ENCODE results near the gene PHAF1. TPM values are rescaled to one million over a fixed set of nuclear protein-coding genes. Genes with fewer than 3 reads are reported as not detected.

PHAF1 gene
- total RNA-seq, 1 donor from 2014 or later, result 24.6 TPM

DNA sequence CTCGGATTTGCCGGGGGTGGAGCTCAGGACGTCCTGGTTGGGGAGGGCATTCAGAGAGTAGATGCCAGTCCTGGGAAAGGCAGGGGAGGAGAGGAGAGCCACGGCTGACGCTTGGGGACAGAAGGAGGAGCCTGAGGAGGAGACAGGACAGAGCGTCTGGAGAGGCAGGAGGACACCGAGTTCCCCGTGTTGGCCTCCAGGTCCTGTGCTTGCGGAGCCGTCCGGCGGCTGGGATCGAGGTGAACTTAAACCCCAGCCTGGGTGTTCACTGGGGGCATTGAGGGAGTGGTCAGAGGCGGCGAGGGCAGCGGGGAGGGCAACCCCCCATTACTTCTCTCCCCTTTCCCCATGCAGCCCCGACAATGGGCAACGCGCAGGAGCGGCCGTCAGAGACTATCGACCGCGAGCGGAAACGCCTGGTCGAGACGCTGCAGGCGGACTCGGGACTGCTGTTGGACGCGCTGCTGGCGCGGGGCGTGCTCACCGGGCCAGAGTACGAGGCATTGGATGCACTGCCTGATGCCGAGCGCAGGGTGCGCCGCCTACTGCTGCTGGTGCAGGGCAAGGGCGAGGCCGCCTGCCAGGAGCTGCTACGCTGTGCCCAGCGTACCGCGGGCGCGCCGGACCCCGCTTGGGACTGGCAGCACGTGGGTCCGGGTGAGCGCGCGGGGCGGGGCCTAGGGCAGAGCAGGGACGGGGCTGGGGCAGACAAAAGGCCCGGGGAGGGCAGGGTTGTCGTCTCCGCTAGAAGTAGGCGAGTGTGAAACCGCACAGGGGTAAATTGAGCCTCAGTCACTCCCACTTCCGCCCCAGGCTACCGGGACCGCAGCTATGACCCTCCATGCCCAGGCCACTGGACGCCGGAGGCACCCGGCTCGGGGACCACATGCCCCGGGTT is 64.3 kb downstream of the PHAF1 start:
- Histone ChIP-seq H3K4me3 (ENCODE audit: low read depth, low read length) (peak overlapping the region; percentile 31), H3K36me3 (ENCODE audit: control insufficient read depth, insufficient read depth, low read length) (no peaks in the 10 kb centered on the region), H3K27me3 (ENCODE audit: control insufficient read depth, insufficient read depth, low read length) (no peaks in the 10 kb centered on the region)
- DNase-seq (ENCODE audit: low read depth), result no peak
- TF ChIP-seq, protein P1, sequence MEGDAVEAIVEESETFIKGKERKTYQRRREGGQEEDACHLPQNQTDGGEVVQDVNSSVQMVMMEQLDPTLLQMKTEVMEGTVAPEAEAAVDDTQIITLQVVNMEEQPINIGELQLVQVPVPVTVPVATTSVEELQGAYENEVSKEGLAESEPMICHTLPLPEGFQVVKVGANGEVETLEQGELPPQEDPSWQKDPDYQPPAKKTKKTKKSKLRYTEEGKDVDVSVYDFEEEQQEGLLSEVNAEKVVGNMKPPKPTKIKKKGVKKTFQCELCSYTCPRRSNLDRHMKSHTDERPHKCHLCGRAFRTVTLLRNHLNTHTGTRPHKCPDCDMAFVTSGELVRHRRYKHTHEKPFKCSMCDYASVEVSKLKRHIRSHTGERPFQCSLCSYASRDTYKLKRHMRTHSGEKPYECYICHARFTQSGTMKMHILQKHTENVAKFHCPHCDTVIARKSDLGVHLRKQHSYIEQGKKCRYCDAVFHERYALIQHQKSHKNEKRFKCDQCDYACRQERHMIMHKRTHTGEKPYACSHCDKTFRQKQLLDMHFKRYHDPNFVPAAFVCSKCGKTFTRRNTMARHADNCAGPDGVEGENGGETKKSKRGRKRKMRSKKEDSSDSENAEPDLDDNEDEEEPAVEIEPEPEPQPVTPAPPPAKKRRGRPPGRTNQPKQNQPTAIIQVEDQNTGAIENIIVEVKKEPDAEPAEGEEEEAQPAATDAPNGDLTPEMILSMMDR (IDR thresholded peaks at IDR 0.05; ENCODE audit: insufficient read depth, low read length, poor library complexity, severe bottlenecking), result peak; percentile 41

DNA sequence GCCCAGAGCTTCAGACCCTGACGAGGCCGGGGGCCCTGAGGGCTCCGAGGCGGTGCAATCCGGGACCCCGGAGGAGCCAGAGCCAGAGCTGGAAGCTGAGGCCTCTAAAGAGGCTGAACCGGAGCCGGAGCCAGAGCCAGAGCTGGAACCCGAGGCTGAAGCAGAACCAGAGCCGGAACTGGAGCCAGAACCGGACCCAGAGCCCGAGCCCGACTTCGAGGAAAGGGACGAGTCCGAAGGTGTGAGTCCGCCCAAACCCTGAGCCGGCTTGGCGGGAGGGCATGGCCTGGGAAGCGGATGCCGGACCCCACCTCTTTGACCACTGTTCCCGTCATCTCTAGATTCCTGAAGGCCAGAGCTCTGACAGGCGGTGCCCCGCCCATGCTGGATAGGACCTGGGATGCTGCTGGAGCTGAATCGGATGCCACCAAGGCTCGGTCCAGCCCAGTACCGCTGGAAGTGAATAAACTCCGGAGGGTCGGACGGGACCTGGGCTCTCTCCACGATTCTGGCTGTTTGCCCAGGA is 65.0 kb downstream of the PHAF1 start:
- TF ChIP-seq, protein P1 (IDR thresholded peaks at IDR 0.05; ENCODE audit: insufficient read depth, low read length, poor library complexity, severe bottlenecking), result no peak
- peak overlapping the region; percentile 8 for H3K4me3 ChIP-seq (ENCODE audit: low read depth, low read length)
- DNase-seq (ENCODE audit: low read depth), result no peak
- H3K36me3 ChIP-seq (ENCODE audit: control insufficient read depth, insufficient read depth, low read length), result no peaks in the 10 kb centered on the region
- H3K27me3 ChIP-seq (ENCODE audit: control insufficient read depth, insufficient read depth, low read length), result no peaks in the 10 kb centered on the region

DNA sequence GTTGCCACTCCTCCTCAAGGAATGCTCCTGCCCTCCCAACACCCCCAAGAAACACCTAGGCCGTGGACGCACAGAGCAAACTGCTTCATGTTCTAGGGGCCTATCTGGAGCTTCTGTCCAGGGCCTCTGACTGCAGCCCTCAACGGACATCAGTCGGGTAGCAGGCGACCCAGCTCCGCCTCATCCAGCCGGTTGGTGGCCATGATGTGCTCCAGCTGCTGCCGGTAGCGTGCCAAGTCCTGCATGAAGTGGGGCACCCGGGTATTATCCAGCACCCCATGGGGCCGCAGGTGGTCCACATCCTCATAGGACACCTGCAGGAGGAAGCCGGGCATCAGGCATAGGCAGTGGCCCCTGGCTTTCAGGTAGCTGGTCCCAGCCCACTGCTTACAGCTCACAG is 66.9 kb downstream of the PHAF1 start:
- no peaks in the 10 kb centered on the region for H3K27me3 ChIP-seq (ENCODE audit: control insufficient read depth, insufficient read depth, low read length)
- DNase-seq (ENCODE audit: low read depth), result no peak
- H3K36me3 ChIP-seq (ENCODE audit: control insufficient read depth, insufficient read depth, low read length), result no peaks in the 10 kb centered on the region
- TF ChIP-seq, protein P1 (IDR thresholded peaks at IDR 0.05; ENCODE audit: insufficient read depth, low read length, poor library complexity, severe bottlenecking), result no peak
- H3K4me3 ChIP-seq (ENCODE audit: low read depth, low read length), result no peak overlapping the region

DNA sequence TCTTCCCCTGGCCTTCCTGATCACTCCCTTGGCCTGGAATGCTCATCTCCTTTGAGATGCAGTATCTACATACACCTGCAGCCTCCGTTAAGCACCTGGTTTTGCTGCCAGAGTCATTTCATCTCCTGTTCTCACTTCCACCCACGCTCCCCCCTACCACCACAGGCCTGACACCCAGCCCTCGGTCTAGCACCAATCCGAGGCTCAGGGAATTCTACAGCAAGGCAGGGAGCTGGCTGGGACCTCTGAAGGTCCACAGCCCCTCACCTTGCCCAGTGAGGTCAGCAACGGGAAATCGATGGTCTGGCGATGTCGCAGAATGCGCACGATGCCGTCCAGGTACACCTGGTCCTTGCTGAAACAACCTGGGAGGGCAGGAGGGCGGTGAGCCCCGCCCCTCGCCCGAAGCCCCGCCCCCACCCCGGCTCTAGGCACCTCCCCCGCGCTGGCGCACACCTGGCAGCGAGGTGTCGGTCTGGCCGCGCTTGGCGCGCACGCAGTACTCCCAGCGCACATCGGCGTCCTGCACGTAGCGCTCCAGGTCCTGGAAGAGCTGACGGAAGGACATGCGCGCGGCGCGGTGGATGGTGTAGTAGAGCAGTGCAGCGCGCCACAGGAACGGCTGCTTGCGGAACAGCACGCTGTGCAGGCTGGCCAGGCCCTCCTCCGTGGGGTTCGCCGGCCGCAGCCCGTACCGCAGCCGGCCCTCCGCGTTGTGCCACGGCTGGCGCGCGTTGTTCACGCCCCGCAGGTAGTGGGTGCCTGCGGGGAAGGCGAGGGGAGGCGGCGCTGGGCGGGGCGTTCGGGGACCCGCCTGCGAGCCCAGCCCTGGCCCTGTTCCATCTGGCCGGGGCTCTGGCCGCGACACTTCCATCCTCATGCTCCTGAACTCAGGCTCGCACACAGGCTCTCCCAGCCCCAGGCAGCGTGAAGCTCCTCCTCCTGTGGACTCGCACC is 68.3 kb downstream of the PHAF1 start:
- Histone ChIP-seq H3K36me3 (ENCODE audit: control insufficient read depth, insufficient read depth, low read length) (no peaks in the 10 kb centered on the region), H3K27me3 (ENCODE audit: control insufficient read depth, insufficient read depth, low read length) (no peaks in the 10 kb centered on the region), H3K4me3 (ENCODE audit: low read depth, low read length) (peak overlapping the region; percentile 24)
- no peak for DNase-seq (ENCODE audit: low read depth)
- TF ChIP-seq, protein P1 (IDR thresholded peaks at IDR 0.05; ENCODE audit: insufficient read depth, low read length, poor library complexity, severe bottlenecking), result no peak

DNA sequence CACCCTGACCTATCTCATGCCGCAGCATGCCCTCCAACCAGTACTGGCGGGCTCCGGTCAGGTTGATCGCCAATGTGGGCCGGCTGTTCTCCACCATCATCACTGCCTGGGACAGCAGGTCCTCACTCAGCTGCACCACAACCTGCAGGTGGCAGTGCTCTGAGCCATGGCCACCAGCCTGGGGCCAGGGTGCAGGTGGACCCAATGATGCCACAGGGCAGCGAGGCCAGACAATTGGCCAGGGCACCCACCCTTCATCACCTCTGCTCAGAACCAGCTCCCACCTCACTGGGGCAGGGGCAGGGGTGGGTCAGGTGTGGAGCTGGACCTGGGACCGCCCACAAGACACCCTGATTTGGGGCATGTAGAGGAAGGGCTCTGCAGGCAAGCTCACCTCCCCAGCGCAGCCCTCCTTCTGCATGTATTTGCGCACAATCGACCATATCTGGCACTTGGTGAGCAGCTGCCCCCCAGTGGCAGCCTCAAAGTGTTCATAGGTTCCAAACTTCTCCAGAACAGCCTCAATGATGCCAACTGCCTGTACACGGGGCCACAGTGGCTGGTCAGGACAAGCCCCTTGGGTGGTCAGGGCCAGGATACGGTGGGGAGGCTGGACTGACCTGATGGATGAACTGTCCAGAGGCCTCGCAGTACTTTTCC is 69.8 kb downstream of the PHAF1 start:
- TF ChIP-seq, protein P1 (IDR thresholded peaks at IDR 0.05; ENCODE audit: insufficient read depth, low read length, poor library complexity, severe bottlenecking), result no peak
- H3K36me3 ChIP-seq (ENCODE audit: control insufficient read depth, insufficient read depth, low read length), result no peaks in the 10 kb centered on the region
- no peaks in the 10 kb centered on the region for H3K27me3 ChIP-seq (ENCODE audit: control insufficient read depth, insufficient read depth, low read length)
- no peak overlapping the region for H3K4me3 ChIP-seq (ENCODE audit: low read depth, low read length)
- DNase-seq (ENCODE audit: low read depth), result no peak

Measured in kidney epithelial cell (primary cell).